Activated T-cell treated with anti-CD3 and anti-CD28 coated beads, Interleukin-2, amount 50 U/mL, for 24 hours (primary cell): ENCODE data around the gene NDUFS3.
A peak's percentile ranks its signal among the peaks of the same experiment; 100 is the strongest.
"Not testable (repeated sequence)": the region's sequence is repeated elsewhere in the genome, so short reads cannot be mapped to it uniquely, and the experiment has no call there.

Experiments
- DNase-seq: peaks from one replicate; pipeline ENCODE4 v3.0.0-alpha.2; 2020
- H3K27ac Mint-ChIP-seq: 2 replicates; pipeline ENCODE4 v1.8.0; 2020; ENCODE audit warnings: mild to moderate bottlenecking, mixed read lengths
- H3K27me3 Mint-ChIP-seq: 2 replicates; pipeline ENCODE4 v1.8.0; 2020; ENCODE audit warnings: mixed read lengths
- H3K36me3 Mint-ChIP-seq: 2 replicates; pipeline ENCODE4 v1.8.0; 2020; ENCODE audit warnings: low read depth, mixed read lengths
- H3K4me1 Mint-ChIP-seq: 2 replicates; pipeline ENCODE4 v1.8.0; 2020; ENCODE audit warnings: low read depth, mixed read lengths
- H3K4me3 Mint-ChIP-seq: 2 replicates; pipeline ENCODE4 v1.8.0; 2020; ENCODE audit warnings: mild to moderate bottlenecking, moderate library complexity, mixed read lengths
- H3K9me3 Mint-ChIP-seq: 2 replicates; pipeline ENCODE4 v1.8.0; 2020; ENCODE audit warnings: mixed read lengths

NDUFS3 gene

GRCh38 chr11:47578524-47579494 is at the start of gene NDUFS3, which contains the start of gene KBTBD4:
TSS of gene NDUFS3 (plus strand) at chr11:47579074. CDS start at chr11:47579092, 18 bp downstream.
TSS of gene KBTBD4 (minus strand) at chr11:47578970. CDS start at chr11:47578951, 19 bp downstream.
- Mint-ChIP-seq H3K27me3 (no peaks in the 10 kb centered on the region), H3K4me3 (peak within 1 kb of the TSS; percentile 93), H3K4me1 (peaks cover 41% of the 10 kb centered on the region), H3K9me3 (no peaks in the 10 kb centered on the region), H3K36me3 (peaks cover 99% of the 10 kb centered on the region), H3K27ac (peak within 1 kb of the TSS; percentile 99)
- peak; percentile 95 for DNase-seq

GRCh38 chr11:47529951-47530350 is 48.9 kb upstream of the NDUFS3 start:
- H3K36me3 Mint-ChIP-seq, result peaks cover 55% of the 10 kb centered on the region
- DNase-seq, result no peak
- H3K27me3 Mint-ChIP-seq, result no peaks in the 10 kb centered on the region
- no peaks in the 10 kb centered on the region for H3K9me3 Mint-ChIP-seq
- H3K27ac Mint-ChIP-seq, result peak overlapping the region; percentile 63
- no peak overlapping the region for H3K4me3 Mint-ChIP-seq
- H3K4me1 Mint-ChIP-seq, result peaks cover 64% of the 10 kb centered on the region

- DNase-seq, H3K9me3 Mint-ChIP-seq, H3K4me3 Mint-ChIP-seq, H3K27me3 Mint-ChIP-seq: not testable (repeated sequence)
- Mint-ChIP-seq H3K36me3 (peaks cover 55% of the 10 kb centered on the region), H3K27ac (peak overlapping the region; percentile 63), H3K4me1 (peaks cover 59% of the 10 kb centered on the region)
Measured at GRCh38 chr11:47530721-47531120, 48.2 kb upstream of the NDUFS3 start.

GRCh38 chr11:47531666-47532065 is 47.2 kb upstream of the NDUFS3 start:
- Mint-ChIP-seq H3K9me3 (no peaks in the 10 kb centered on the region), H3K36me3 (peaks cover 55% of the 10 kb centered on the region), H3K4me3 (no peak overlapping the region), H3K27ac (peak overlapping the region; percentile 66), H3K27me3 (no peaks in the 10 kb centered on the region), H3K4me1 (peaks cover 55% of the 10 kb centered on the region)
- DNase-seq, result no peak

GRCh38 chr11:47532597-47533213 is 46.2 kb upstream of the NDUFS3 start:
- Mint-ChIP-seq H3K27ac (peak overlapping the region; percentile 71), H3K27me3 (no peaks in the 10 kb centered on the region), H3K36me3 (peaks cover 62% of the 10 kb centered on the region), H3K4me1 (peaks cover 54% of the 10 kb centered on the region), H3K9me3 (no peaks in the 10 kb centered on the region), H3K4me3 (no peak overlapping the region)
- no peak for DNase-seq

GRCh38 chr11:47533690-47534151 is 45.2 kb upstream of the NDUFS3 start:
- DNase-seq, result no peak
- Mint-ChIP-seq H3K4me3 (no peak overlapping the region), H3K9me3 (no peaks in the 10 kb centered on the region), H3K27ac (peak overlapping the region; percentile 61), H3K27me3 (no peaks in the 10 kb centered on the region), H3K36me3 (peaks cover 62% of the 10 kb centered on the region), H3K4me1 (peaks cover 54% of the 10 kb centered on the region)

- H3K27me3 Mint-ChIP-seq, result no peaks in the 10 kb centered on the region
- H3K4me3 Mint-ChIP-seq, result no peak overlapping the region
- H3K27ac Mint-ChIP-seq, result peak overlapping the region; percentile 72
- peaks cover 61% of the 10 kb centered on the region for H3K4me1 Mint-ChIP-seq
- no peaks in the 10 kb centered on the region for H3K9me3 Mint-ChIP-seq
- H3K36me3 Mint-ChIP-seq, result peaks cover 64% of the 10 kb centered on the region
- DNase-seq, result no peak
Measured at GRCh38 chr11:47534704-47535251, 44.1 kb upstream of the NDUFS3 start.

- Mint-ChIP-seq H3K36me3 (peaks cover 67% of the 10 kb centered on the region), H3K4me3 (no peak overlapping the region), H3K4me1 (peaks cover 68% of the 10 kb centered on the region), H3K27ac (no peak overlapping the region), H3K9me3 (no peaks in the 10 kb centered on the region), H3K27me3 (no peaks in the 10 kb centered on the region)
- no peak for DNase-seq
Measured at GRCh38 chr11:47536915-47537314, 42.0 kb upstream of the NDUFS3 start.

GRCh38 chr11:47538741-47539565 is 39.9 kb upstream of the NDUFS3 start:
- Mint-ChIP-seq H3K27ac (peak overlapping the region; percentile 97), H3K4me3 (no peak overlapping the region), H3K4me1 (peaks cover 73% of the 10 kb centered on the region), H3K9me3 (no peaks in the 10 kb centered on the region), H3K27me3 (no peaks in the 10 kb centered on the region), H3K36me3 (peaks cover 64% of the 10 kb centered on the region)
- DNase-seq, result no peak

GRCh38 chr11:47539681-47540039 is 39.2 kb upstream of the NDUFS3 start:
- H3K4me3 Mint-ChIP-seq, result peak overlapping the region; percentile 60
- H3K27ac Mint-ChIP-seq, result peak overlapping the region; percentile 97
- H3K9me3 Mint-ChIP-seq, result no peaks in the 10 kb centered on the region
- H3K36me3 Mint-ChIP-seq, result peaks cover 70% of the 10 kb centered on the region
- H3K4me1 Mint-ChIP-seq, result peaks cover 79% of the 10 kb centered on the region
- no peak for DNase-seq
- no peaks in the 10 kb centered on the region for H3K27me3 Mint-ChIP-seq

GRCh38 chr11:47541070-47541469 is 37.8 kb upstream of the NDUFS3 start:
- DNase-seq, result no peak
- H3K4me1 Mint-ChIP-seq, result peaks cover 74% of the 10 kb centered on the region
- H3K27ac Mint-ChIP-seq, result peak overlapping the region; percentile 97
- no peaks in the 10 kb centered on the region for H3K9me3 Mint-ChIP-seq
- no peaks in the 10 kb centered on the region for H3K27me3 Mint-ChIP-seq
- peak overlapping the region; percentile 60 for H3K4me3 Mint-ChIP-seq
- peaks cover 62% of the 10 kb centered on the region for H3K36me3 Mint-ChIP-seq

- Mint-ChIP-seq H3K4me3 (no peak overlapping the region), H3K9me3 (no peaks in the 10 kb centered on the region), H3K36me3 (peaks cover 65% of the 10 kb centered on the region), H3K4me1 (peaks cover 75% of the 10 kb centered on the region), H3K27ac (no peak overlapping the region), H3K27me3 (no peaks in the 10 kb centered on the region)
- no peak for DNase-seq
Measured at GRCh38 chr11:47545298-47545697, 33.6 kb upstream of the NDUFS3 start.

- not testable (repeated sequence) for DNase-seq, H3K9me3 Mint-ChIP-seq, H3K27me3 Mint-ChIP-seq, H3K4me3 Mint-ChIP-seq
- H3K27ac Mint-ChIP-seq, result peak overlapping the region; percentile 47
- peaks cover 68% of the 10 kb centered on the region for H3K36me3 Mint-ChIP-seq
- peaks cover 75% of the 10 kb centered on the region for H3K4me1 Mint-ChIP-seq
Measured at GRCh38 chr11:47546274-47546673, 32.6 kb upstream of the NDUFS3 start.
